IMR-90 (cell line): Measurements from ENCODE around the gene EID1. TPM values are rescaled to one million over a fixed set of nuclear protein-coding genes. Genes with fewer than 3 reads are reported as not detected.

Experiments
- ATAC-seq: fragments of 200-7000 bp; cut with Tn5 transposase; 2 replicates; pipeline ENCODE4 v1.9.1; 2020; ENCODE audit warnings: low read depth, mild to moderate bottlenecking, moderate library complexity
- BruUV-seq: library from RNA; stranded (reverse); fragments of 400-500 nt; replicated peaks from 2 replicates; lab custom pipeline; 2021; lab: Mats Ljungman, UMichigan
- CTCF ChIA-PET: fragments of 300-600 bp; formaldehyde crosslinking; extraction: SDS; loops from one replicate; lab custom pipeline; 2021; ENCODE audit warnings: antibody characterized with exemption; lab: Yijun Ruan, JAX
- POLR2A ChIA-PET: fragments of 300-600 bp; sonication (Branson Sonifier 250); formaldehyde crosslinking; loops from one replicate; lab custom pipeline; 2022; ENCODE audit warnings: antibody characterized with exemption; ENCODE audit not compliant: unreplicated experiment; lab: Charles Lee
- DNase-seq: peaks from one replicate; pipeline ENCODE4 v3.0.0; 2013
- H2AFZ ChIP-seq: replicated peaks from 2 replicates; pipeline ENCODE3; 2013; ENCODE audit warnings: low read length, mild to moderate bottlenecking; ENCODE audit not compliant: poor library complexity
- H2AK5ac ChIP-seq: 2 replicates; pipeline ENCODE4 v1.6.1; 2013; ENCODE audit warnings: low read depth, low read length, inconsistent platforms
- H2AK9ac ChIP-seq: replicated peaks from 2 replicates; pipeline ENCODE3; 2013; ENCODE audit warnings: mild to moderate bottlenecking, low read depth, low read length, moderate library complexity; ENCODE audit not compliant: poor library complexity
- H2BK120ac ChIP-seq: 2 replicates; pipeline ENCODE4 v1.6.1; 2013; ENCODE audit warnings: low read depth, low read length, inconsistent platforms
- H2BK15ac ChIP-seq: 3 replicates; pipeline ENCODE4 v1.6.1; 2013; ENCODE audit warnings: low read depth, low read length, inconsistent platforms
- H2BK20ac ChIP-seq: 2 replicates; pipeline ENCODE4 v1.6.1; 2013; ENCODE audit warnings: low read depth, mild to moderate bottlenecking, inconsistent platforms, low read length, moderate library complexity
- H2BK5ac ChIP-seq: 2 replicates; pipeline ENCODE4 v1.6.1; 2013; ENCODE audit warnings: mild to moderate bottlenecking, low read depth, low read length, inconsistent platforms; ENCODE audit not compliant: poor library complexity, severe bottlenecking
- H3K14ac ChIP-seq: replicated peaks from 2 replicates; pipeline ENCODE4 v1.6.1; 2013; ENCODE audit warnings: low read depth, low read length, inconsistent platforms
- H3K18ac ChIP-seq: 2 replicates; pipeline ENCODE4 v1.6.1; 2013; ENCODE audit warnings: low read depth, low read length, control low read depth
- H3K23ac ChIP-seq: 2 replicates; pipeline ENCODE4 v1.6.1; 2013; ENCODE audit warnings: low read depth, low read length, inconsistent platforms
- H3K27ac ChIP-seq: 2 replicates; pipeline ENCODE4 v1.5.1; 2013; ENCODE audit warnings: mild to moderate bottlenecking, control low read depth, low read length; ENCODE audit not compliant: insufficient read depth
- H3K27me3 ChIP-seq: 2 replicates; pipeline ENCODE4 v1.6.1; 2013; ENCODE audit warnings: low read length; ENCODE audit not compliant: control insufficient read depth, insufficient read depth
- H3K36me3 ChIP-seq: 2 replicates; pipeline ENCODE4 v1.6.1; 2013; ENCODE audit warnings: low read length, mixed read lengths; ENCODE audit not compliant: control insufficient read depth, insufficient read depth
- H3K4ac ChIP-seq: 2 replicates; pipeline ENCODE4 v1.6.1; 2013; ENCODE audit warnings: low read depth, low read length, inconsistent platforms
- H3K4me1 ChIP-seq: 2 replicates; pipeline ENCODE4 v1.6.1; 2013; ENCODE audit warnings: low read length, mixed read lengths; ENCODE audit not compliant: control insufficient read depth, insufficient read depth
- H3K4me2 ChIP-seq: 2 replicates; pipeline ENCODE4 v1.6.1; 2013; ENCODE audit warnings: low read depth, mild to moderate bottlenecking, control low read depth, low read length, moderate library complexity
- H3K4me3 ChIP-seq: 2 replicates; pipeline ENCODE4 v1.5.1; 2013; ENCODE audit warnings: low read depth, mild to moderate bottlenecking, control low read depth, low read length, moderate library complexity; ENCODE audit not compliant: insufficient read depth
- H3K56ac ChIP-seq: 2 replicates; pipeline ENCODE4 v1.6.1; 2013; ENCODE audit warnings: low read length, inconsistent platforms; ENCODE audit not compliant: insufficient read depth; ENCODE audit errors: extremely low read depth
- H3K79me1 ChIP-seq, 2 experiments: 2 replicates each; pipeline ENCODE4 v1.6.1; 2013; ENCODE audit warnings: low read length in 2 of 2, inconsistent platforms in 1 of 2, low read depth in 1 of 2
- H3K9ac ChIP-seq: 2 replicates; pipeline ENCODE4 v1.6.1; 2013; ENCODE audit warnings: low read depth, low read length, control low read depth
- H3K9me1 ChIP-seq: 2 replicates; pipeline ENCODE4 v1.6.1; 2013; ENCODE audit warnings: low read length, inconsistent platforms; ENCODE audit not compliant: insufficient read depth
- H3K9me3 ChIP-seq: 2 replicates; pipeline ENCODE4 v1.6.1; 2013; ENCODE audit warnings: low read length; ENCODE audit not compliant: control insufficient read depth, insufficient read depth
- H4K20me1 ChIP-seq: 2 replicates; pipeline ENCODE4 v1.6.1; 2013; ENCODE audit warnings: low read length, inconsistent platforms; ENCODE audit not compliant: insufficient read depth
- H4K5ac ChIP-seq: 2 replicates; pipeline ENCODE4 v1.6.1; 2013; ENCODE audit warnings: mild to moderate bottlenecking, low read depth, low read length, control low read depth
- H4K8ac ChIP-seq, 2 experiments: 2 replicates each; pipeline ENCODE4 v1.6.1; 2013; ENCODE audit warnings: low read depth in 2 of 2, low read length in 2 of 2, control low read depth in 1 of 2, inconsistent platforms in 1 of 2
- H4K91ac ChIP-seq: 2 replicates; pipeline ENCODE4 v1.6.1; 2013; ENCODE audit warnings: low read depth, low read length, inconsistent platforms; ENCODE audit not compliant: insufficient read depth
- BHLHE40 ChIP-seq: fragments of 150-350 bp; IDR thresholded peaks from 2 replicates; pipeline ENCODE4 v1.6.1; 2016; ENCODE audit warnings: mild to moderate bottlenecking, low read depth, low read length
- CEBPB ChIP-seq: IDR thresholded peaks from 2 replicates; pipeline ENCODE4 v1.6.1; 2012; ENCODE audit warnings: low read depth, low read length, improper control_type of control experiment
- CHD1 ChIP-seq: IDR thresholded peaks from 2 replicates; pipeline ENCODE4 v1.6.1; 2012; ENCODE audit warnings: low read depth, low read length, improper control_type of control experiment
- CTCF ChIP-seq: conservative IDR thresholded peaks from 2 replicates; pipeline ENCODE4 v1.5.1; 2012; ENCODE audit warnings: mild to moderate bottlenecking, low read depth, low read length, improper control_type of control experiment
- FOS ChIP-seq: fragments of 150-350 bp; IDR thresholded peaks from 2 replicates; pipeline ENCODE4 v1.6.1; 2016; ENCODE audit warnings: low read depth, low read length
- MAFK ChIP-seq: IDR thresholded peaks from 2 replicates; pipeline ENCODE4 v1.6.1; 2012; ENCODE audit warnings: low read depth, low read length, improper control_type of control experiment
- MAZ ChIP-seq: IDR thresholded peaks from 2 replicates; pipeline ENCODE4 v1.6.1; 2012; ENCODE audit warnings: low read depth, mild to moderate bottlenecking, low read length, improper control_type of control experiment, moderate library complexity, borderline replicate concordance
- MXI1 ChIP-seq: IDR thresholded peaks from 2 replicates; pipeline ENCODE4 v1.6.1; 2012; ENCODE audit warnings: low read depth, mild to moderate bottlenecking, low read length, moderate library complexity, borderline replicate concordance
- NFE2L2 ChIP-seq: fragments of 150-350 bp; IDR thresholded peaks from 2 replicates; pipeline ENCODE4 v1.6.1; 2016; ENCODE audit warnings: low read depth, mild to moderate bottlenecking, low read length
- POLR2A ChIP-seq: IDR thresholded peaks from 2 replicates; pipeline ENCODE4 v1.6.1; 2012; ENCODE audit warnings: mild to moderate bottlenecking, low read depth, low read length
- RAD21 ChIP-seq: IDR thresholded peaks from 2 replicates; pipeline ENCODE4 v1.6.1; 2012; ENCODE audit warnings: low read length, improper control_type of control experiment
- RCOR1 ChIP-seq: IDR thresholded peaks from 2 replicates; pipeline ENCODE4 v1.6.1; 2012; ENCODE audit warnings: mild to moderate bottlenecking, low read length, improper control_type of control experiment; ENCODE audit not compliant: insufficient replicate concordance
- SMC3 ChIP-seq: fragments of 150-350 bp; IDR thresholded peaks from 2 replicates; pipeline ENCODE4 v1.6.1; 2016; ENCODE audit warnings: low read depth, mild to moderate bottlenecking, antibody characterized with exemption, low read length, moderate library complexity
- WGBS, 2 experiments: methylation state at CpG; one replicate each; pipeline versions ENCODE4 v1.1.5 to v1.1.7; 2013; ENCODE audit warnings: missing lambda C conversion rate in 2 of 2; ENCODE audit not compliant: insufficient read length in 1 of 2; ENCODE audit errors: extremely low coverage in 2 of 2; 5-methylcytosine and 5-hydroxymethylcytosine counted together
- dilution Hi-C: fragments of 300-500 bp; cut with HindIII; formaldehyde crosslinking; loops from one replicate; pipeline ENCODE4 v1.14.3; 2018; ENCODE audit warnings: low sequenced_read_pairs; ENCODE audit not compliant: unreplicated experiment
- in situ Hi-C: fragments of 300-500 bp; cut with MboI; formaldehyde crosslinking; loops from 3 replicates; pipeline ENCODE4 v1.14.3; 2019; ENCODE audit warnings: low sequenced_read_pairs, inconsistent platforms, mixed read lengths
- intact Hi-C: fragments of 100-400 bp; cut with micrococcal nuclease; formaldehyde crosslinking; loops from 2 replicates; pipeline ENCODE4 v1.10.0; 2022
- polyA plus RNA-seq, 3 experiments: library from polyadenylated mRNA; depleted of rRNA; stranded (reverse); fragments of >200 nt; gene quantifications; 2 replicates each; pipeline ENCODE4 v1.2.3, GENCODE V29; 2012; ENCODE audit warnings: low replicate concordance in 1 of 3
- total RNA-seq: library from RNA; depleted of rRNA; stranded (reverse); fragments of >200 nt; gene quantifications from 2 replicates; pipeline ENCODE4 v1.2.3, GENCODE V29; 2012
- TF ChIP-seq, protein P1 (sequence below): fragments of 150-350 bp; IDR thresholded peaks from 2 replicates; pipeline ENCODE4 v1.6.1; 2016; ENCODE audit warnings: low read depth, mild to moderate bottlenecking, low read length, moderate library complexity, borderline replicate concordance

The EID1 gene
- total and polyA plus RNA-seq, 2 of the 4 experiments (the other 2 are of a cell fraction), result 147 to 162 TPM

- H3K9me1 ChIP-seq, result peaks cover 17% of the 10 kb centered on the region
- in situ Hi-C loops, result no loop called here
- H4K91ac ChIP-seq, result peak overlapping the region; percentile 24; the same call in 1 of the 2 replicates
- H3K14ac ChIP-seq, result peak overlapping the region; percentile 37
- DNase-seq, result peak; percentile 12
- no peak overlapping the region for H2BK5ac ChIP-seq
- no peak overlapping the region; the same call in 1 of the 2 replicates for H3K56ac ChIP-seq
- no CpG with 5 or more reads among the region's 5 CpGs for WGBS, 2 experiments
- no peaks in the 10 kb centered on the region for H4K20me1 ChIP-seq
- peak overlapping the region; percentile 17; the same call in 1 of the 2 replicates for H3K23ac ChIP-seq
- peaks cover 15 to 29% of the 10 kb centered on the region in 2 experiments; a peak in 3 of 4 replicates for H3K79me1 ChIP-seq
- dilution Hi-C loops, result no loop called here
- intact Hi-C loops, result no loop called here
- H3K9me3 ChIP-seq, result no peaks in the 10 kb centered on the region
- peak overlapping the region; percentile 30 for H2BK120ac ChIP-seq
- no peak overlapping the region for H3K18ac ChIP-seq
- no peak overlapping the region for H3K4me3 ChIP-seq
- no peaks in the 10 kb centered on the region for H3K27me3 ChIP-seq
- ChIA-PET CTCF (interaction anchor here (0.8 kb wide), 1 partner anchor 8 kb away, joined by 3 read pairs; no protein-coding TSS in a partner anchor), POLR2A (no interaction called here)
- H2AK5ac ChIP-seq, result peak overlapping the region; percentile 48; the same call in 1 of the 2 replicates
- no peak overlapping the region for H2AFZ ChIP-seq
- no TSS peak for BruUV-seq
- H4K8ac ChIP-seq, result peak overlapping the region; percentile 28 to 36; a peak in 1 of 4 replicates
- no peak overlapping the region for H2AK9ac ChIP-seq
- H2BK15ac ChIP-seq, result peak overlapping the region; percentile 80; the same call in 2 of the 3 replicates
- H3K27ac ChIP-seq, result no peak overlapping the region
- H3K4ac ChIP-seq, result peak overlapping the region; percentile 23
- H3K4me2 ChIP-seq, result no peak overlapping the region
- H4K5ac ChIP-seq, result no peak overlapping the region
- ATAC-seq, result no peak
- peaks cover 6% of the 10 kb centered on the region for H3K4me1 ChIP-seq
- H3K9ac ChIP-seq, result no peak overlapping the region
- no peaks in the 10 kb centered on the region for H3K36me3 ChIP-seq
- H2BK20ac ChIP-seq, result peak overlapping the region; percentile 16
- TF ChIP-seq MAZ (no peak), MXI1 (no peak), CHD1 (no peak), FOS (no peak), SMC3 (no peak), BHLHE40 (no peak), NFE2L2 (no peak), POLR2A (no peak), CEBPB (no peak), CTCF (no peak), RCOR1 (no peak), RAD21 (no peak), MAFK (no peak)
- TF ChIP-seq, protein P1, sequence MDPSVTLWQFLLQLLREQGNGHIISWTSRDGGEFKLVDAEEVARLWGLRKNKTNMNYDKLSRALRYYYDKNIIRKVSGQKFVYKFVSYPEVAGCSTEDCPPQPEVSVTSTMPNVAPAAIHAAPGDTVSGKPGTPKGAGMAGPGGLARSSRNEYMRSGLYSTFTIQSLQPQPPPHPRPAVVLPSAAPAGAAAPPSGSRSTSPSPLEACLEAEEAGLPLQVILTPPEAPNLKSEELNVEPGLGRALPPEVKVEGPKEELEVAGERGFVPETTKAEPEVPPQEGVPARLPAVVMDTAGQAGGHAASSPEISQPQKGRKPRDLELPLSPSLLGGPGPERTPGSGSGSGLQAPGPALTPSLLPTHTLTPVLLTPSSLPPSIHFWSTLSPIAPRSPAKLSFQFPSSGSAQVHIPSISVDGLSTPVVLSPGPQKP, result no peak
Observed at GRCh38 chr15:48924528-48925393, 46.8 kb downstream of the EID1 start.
